Lower leg skin (tissue), 3 donors: Measurements from ENCODE around the gene DENND11.

Source experiments
- POLR2A ChIP-seq, 2 donors: fragments of 450-650 bp; IDR thresholded peaks; one replicate each; pipeline ENCODE4 v1.6.1; 2016 to 2017; ENCODE audit warnings: antibody characterized with exemption in 2 of 2, mild to moderate bottlenecking in 1 of 2, moderate library complexity in 1 of 2
- TF ChIP-seq, protein P1 (sequence below), 3 donors: fragments of 450-650 bp; IDR thresholded peaks; one replicate each; pipeline ENCODE4 v1.5.1; 2016; ENCODE audit warnings: antibody characterized with exemption in 3 of 3, mild to moderate bottlenecking in 3 of 3, moderate library complexity in 2 of 3

DNA sequence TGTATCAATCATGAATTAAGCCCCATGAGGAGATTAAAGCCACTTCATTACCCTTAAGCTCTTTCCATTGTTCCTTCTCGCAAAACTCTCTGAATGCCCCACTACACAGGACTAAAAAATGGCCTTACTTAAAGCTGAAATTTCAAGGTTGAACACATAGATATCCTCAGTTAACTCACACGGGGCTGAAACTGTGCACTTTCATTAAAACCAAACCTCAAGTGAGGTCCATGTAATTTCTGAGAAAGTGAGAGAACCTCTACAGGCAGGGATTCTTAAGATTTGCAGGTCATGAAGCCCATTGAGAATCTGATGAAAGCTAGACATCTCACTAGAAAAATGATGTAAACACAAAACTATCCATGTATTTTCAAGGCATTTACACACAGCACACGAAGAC, 15.9 kb downstream of the DENND11 start:
- TF ChIP-seq, protein P1, sequence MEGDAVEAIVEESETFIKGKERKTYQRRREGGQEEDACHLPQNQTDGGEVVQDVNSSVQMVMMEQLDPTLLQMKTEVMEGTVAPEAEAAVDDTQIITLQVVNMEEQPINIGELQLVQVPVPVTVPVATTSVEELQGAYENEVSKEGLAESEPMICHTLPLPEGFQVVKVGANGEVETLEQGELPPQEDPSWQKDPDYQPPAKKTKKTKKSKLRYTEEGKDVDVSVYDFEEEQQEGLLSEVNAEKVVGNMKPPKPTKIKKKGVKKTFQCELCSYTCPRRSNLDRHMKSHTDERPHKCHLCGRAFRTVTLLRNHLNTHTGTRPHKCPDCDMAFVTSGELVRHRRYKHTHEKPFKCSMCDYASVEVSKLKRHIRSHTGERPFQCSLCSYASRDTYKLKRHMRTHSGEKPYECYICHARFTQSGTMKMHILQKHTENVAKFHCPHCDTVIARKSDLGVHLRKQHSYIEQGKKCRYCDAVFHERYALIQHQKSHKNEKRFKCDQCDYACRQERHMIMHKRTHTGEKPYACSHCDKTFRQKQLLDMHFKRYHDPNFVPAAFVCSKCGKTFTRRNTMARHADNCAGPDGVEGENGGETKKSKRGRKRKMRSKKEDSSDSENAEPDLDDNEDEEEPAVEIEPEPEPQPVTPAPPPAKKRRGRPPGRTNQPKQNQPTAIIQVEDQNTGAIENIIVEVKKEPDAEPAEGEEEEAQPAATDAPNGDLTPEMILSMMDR (IDR thresholded peaks at IDR 0.05): no peak
- no peak for TF ChIP-seq POLR2A (IDR thresholded peaks at IDR 0.05)
